ENCODE data around the gene FUT7. TPM values are rescaled to one million over a fixed set of nuclear protein-coding genes. Genes with fewer than 3 reads are reported as not detected.

The FUT7 gene
- total RNA-seq, 1 experiment from 2014 or later: not detected

GRCh38 chr9:136984464-136985026 is 47.3 kb downstream of the FUT7 start (continued):
- TF ChIP-seq CTCF (IDR thresholded peaks at IDR 0.05 in 2 of 3, conservative IDR thresholded peaks at IDR 0.05 in 1 of 3; ENCODE audit: borderline replicate concordance in 1 of 3, insufficient read depth in 1 of 3, low read depth in 2 of 3, low read length in 2 of 3) (no peak), MAX (IDR thresholded peaks at IDR 0.05) (no peak), ZNF274 (IDR thresholded peaks at IDR 0.05; ENCODE audit: low read depth, low read length) (no peak), CBX3 (IDR thresholded peaks at IDR 0.05; ENCODE audit: low read depth) (no peak), REST (IDR thresholded peaks at IDR 0.05; ENCODE audit: low read depth) (no peak), SIN3A (IDR thresholded peaks at IDR 0.05; ENCODE audit: low read depth) (no peak), EGR1 (IDR thresholded peaks at IDR 0.05; ENCODE audit: low read depth) (no peak), CEBPB (IDR thresholded peaks at IDR 0.05; ENCODE audit: low read depth) (no peak), JUND (IDR thresholded peaks at IDR 0.05) (no peak), EZH2 (IDR thresholded peaks at IDR 0.05) (no peak)
